Activated T-cell treated with anti-CD3 and anti-CD28 coated beads, Interleukin-2, amount 50 U/mL, for 48 hours (primary cell): Measurements from ENCODE around the gene RPL36.
"Not testable (repeated sequence)": the region's sequence is repeated elsewhere in the genome, so short reads cannot be mapped to it uniquely, and the experiment has no call there.

ENCODE experiments used
- DNase-seq, 2 experiments: peaks; one replicate each; pipeline ENCODE4 v3.0.0-alpha.2; 2020

Gene RPL36

GRCh38 chr19:5691822-5692722 is 2.0 kb downstream of the RPL36 start:
- peak in 1 of 2 experiments; percentile 55 for DNase-seq

- DNase-seq: peak; percentile 58 to 59
Measured at GRCh38 chr19:5692723-5693194, 2.7 kb downstream of the RPL36 start.

- peak; percentile 47 to 53 for DNase-seq
Measured at GRCh38 chr19:5693195-5694166, 3.4 kb downstream of the RPL36 start.

- DNase-seq: no peak
Measured at GRCh38 chr19:5694167-5694955, 4.3 kb downstream of the RPL36 start.

- DNase-seq: no peak
Measured at GRCh38 chr19:5694956-5695648, 5.0 kb downstream of the RPL36 start.

- DNase-seq: no peak
Measured at GRCh38 chr19:5695649-5696195, 5.6 kb downstream of the RPL36 start.

- DNase-seq: no peak
Measured at GRCh38 chr19:5696196-5697021, 6.3 kb downstream of the RPL36 start.

GRCh38 chr19:5697022-5697889 is 7.2 kb downstream of the RPL36 start:
- DNase-seq: no peak

GRCh38 chr19:5697890-5698634 is 8.0 kb downstream of the RPL36 start:
- no peak for DNase-seq

- no peak for DNase-seq
Measured at GRCh38 chr19:5698635-5699422, 8.7 kb downstream of the RPL36 start.

- peak in 1 of 2 experiments; percentile 23 for DNase-seq
Measured at GRCh38 chr19:5700455-5701092, 10.5 kb downstream of the RPL36 start.

GRCh38 chr19:5702053-5702410 is 11.9 kb downstream of the RPL36 start:
- DNase-seq: not testable (repeated sequence)

- no peak for DNase-seq
Measured at GRCh38 chr19:5703819-5704818, 14.0 kb downstream of the RPL36 start.

GRCh38 chr19:5705552-5705951 is 15.5 kb downstream of the RPL36 start:
- DNase-seq: no peak

GRCh38 chr19:5706876-5707573 is 16.9 kb downstream of the RPL36 start:
- DNase-seq: no peak
